RWPE1 (cell line): Measurements from ENCODE around the gene AKAP8L.
A peak's percentile ranks its signal among the peaks of the same experiment; 100 is the strongest.

Experiments
- CTCF ChIA-PET: fragments of 350-600 bp; sonication (Branson Sonifier 250); formaldehyde crosslinking; extraction: SDS; loops from one replicate; lab custom pipeline; 2021; lab: Yijun Ruan, JAX
- POLR2A ChIA-PET: fragments of 400-600 bp; formaldehyde crosslinking; extraction: SDS; loops from one replicate; lab custom pipeline; 2020; ENCODE audit warnings: antibody characterized with exemption; ENCODE audit not compliant: low non-redundant PET; lab: Yijun Ruan, JAX
- DNase-seq: peaks from one replicate; pipeline ENCODE4 v3.0.0; 2012; ENCODE audit warnings: low spot score
- H3K27ac ChIP-seq: fragments of 450-650 bp; 2 replicates; pipeline ENCODE4 v1.5.1; 2017
- CTCF ChIP-seq: fragments of 450-650 bp; conservative IDR thresholded peaks from 2 replicates; pipeline ENCODE4 v1.5.1; 2017; ENCODE audit warnings: low read depth, mild to moderate bottlenecking

The AKAP8L gene

GRCh38 chr19:15378534-15379082, 40.2 kb downstream of the AKAP8L start:
- ChIA-PET CTCF (interaction anchor here (0.6 to 1.5 kb wide), 6 partner anchors 69 to 1400 kb away, joined by 3 to 5 read pairs (median 5); no protein-coding TSS in a partner anchor), POLR2A (no interaction called here)
- DNase-seq: peak; percentile 55
- H3K27ac ChIP-seq: peak overlapping the region; percentile 95
- no peak for TF ChIP-seq CTCF

GRCh38 chr19:15374796-15375440, 43.9 kb downstream of the AKAP8L start:
- TF ChIP-seq CTCF: no peak
- ChIA-PET CTCF (no interaction called here), POLR2A (no interaction called here)
- no peak for DNase-seq
- H3K27ac ChIP-seq: peak overlapping the region; percentile 20

- no peak for TF ChIP-seq CTCF
- CTCF ChIA-PET: no interaction called here
- peak overlapping the region; percentile 20; the same call in 1 of the 2 replicates for H3K27ac ChIP-seq
- no peak for DNase-seq
- POLR2A ChIA-PET: no interaction called here
Observed at GRCh38 chr19:15374105-15374651, 44.6 kb downstream of the AKAP8L start.

- peak overlapping the region; percentile 20; the same call in 1 of the 2 replicates for H3K27ac ChIP-seq
- POLR2A ChIA-PET: no interaction called here
- DNase-seq: no peak
- CTCF ChIA-PET: no interaction called here
- no peak for TF ChIP-seq CTCF
Observed at GRCh38 chr19:15373644-15374043, 45.1 kb downstream of the AKAP8L start.

- no peak for TF ChIP-seq CTCF
- ChIA-PET CTCF (no interaction called here), POLR2A (no interaction called here)
- no peak overlapping the region for H3K27ac ChIP-seq
- no peak for DNase-seq
Observed at GRCh38 chr19:15372891-15373301, 45.9 kb downstream of the AKAP8L start.

- ChIA-PET POLR2A (no interaction called here), CTCF (no interaction called here)
- no peak for DNase-seq
- no peak overlapping the region for H3K27ac ChIP-seq
- no peak for TF ChIP-seq CTCF
Observed at GRCh38 chr19:15372470-15372869, 46.3 kb downstream of the AKAP8L start.
